OCI-LY3 (cell line): ENCODE results near the gene NDFIP1.

ENCODE experiments used
- H2AFZ ChIP-seq: fragments of 200-600, 300-600 bp; shearing (Covaris generic); 2 replicates; pipeline ENCODE4 v1.6.0; 2014; ENCODE audit warnings: antibody characterized with exemption, low read depth, low read length
- H3K27ac ChIP-seq: fragments of 200-600, 300-600 bp; sonication (generic); 2 replicates; pipeline ENCODE4 v1.5.1; 2014; ENCODE audit warnings: mild to moderate bottlenecking, low read length, moderate library complexity, mixed read lengths
- H3K27me3 ChIP-seq: fragments of 200-600, 300-600 bp; sonication (generic); 2 replicates; pipeline ENCODE4 v1.6.1; 2014; ENCODE audit warnings: low read depth, low read length, mixed read lengths
- H3K36me3 ChIP-seq: fragments of 200-600, 300-600 bp; sonication (generic); replicated peaks from 2 replicates; pipeline ENCODE3; 2014; ENCODE audit warnings: low read depth, low read length, mixed read lengths
- H3K4me1 ChIP-seq: fragments of 300-600, 200-600 bp; sonication (generic); 2 replicates; pipeline ENCODE4 v1.6.1; 2014; ENCODE audit warnings: low read length, mixed read lengths
- H3K4me2 ChIP-seq: fragments of 200-600, 300-600 bp; sonication (generic); 2 replicates; pipeline ENCODE4 v1.6.1; 2014; ENCODE audit warnings: low read length, mixed read lengths
- H3K4me3 ChIP-seq: fragments of 300-600, 200-600 bp; sonication (generic); 2 replicates; pipeline ENCODE4 v1.5.1; 2014; ENCODE audit warnings: antibody characterized with exemption, mild to moderate bottlenecking, low read length, moderate library complexity
- H3K79me2 ChIP-seq: fragments of 300-600, 200-600 bp; shearing (Covaris generic); 2 replicates; pipeline ENCODE4 v1.6.1; 2014; ENCODE audit warnings: mild to moderate bottlenecking, low read length, mixed read lengths
- H3K9ac ChIP-seq: fragments of 300-600, 200-600 bp; shearing (Covaris generic); 2 replicates; pipeline ENCODE4 v1.6.0; 2014; ENCODE audit warnings: mild to moderate bottlenecking, low read length, moderate library complexity
- H3K9me3 ChIP-seq: fragments of 200-600, 300-600 bp; shearing (Covaris generic); 2 replicates; pipeline ENCODE4 v1.6.1; 2014; ENCODE audit warnings: low read length, mixed read lengths; ENCODE audit not compliant: insufficient read depth
- H4K20me1 ChIP-seq: fragments of 200-600, 300-600 bp; sonication (generic); 2 replicates; pipeline ENCODE4 v1.6.1; 2016; ENCODE audit warnings: low read length, mixed read lengths; ENCODE audit not compliant: insufficient read depth
- EZH2phosphoT487 ChIP-seq: fragments of 200-600 bp; shearing (Covaris generic); IDR thresholded peaks from 2 replicates; pipeline ENCODE4 v1.6.1; 2018; ENCODE audit warnings: antibody characterized with exemption, mixed run types, low read depth
- TF ChIP-seq, protein P1 (sequence below): fragments of 200-600, 300-600 bp; sonication (generic); IDR thresholded peaks from 2 replicates; pipeline ENCODE4 v1.5.1; 2014; ENCODE audit warnings: antibody characterized with exemption, low read length, low read depth

The NDFIP1 gene

DNA sequence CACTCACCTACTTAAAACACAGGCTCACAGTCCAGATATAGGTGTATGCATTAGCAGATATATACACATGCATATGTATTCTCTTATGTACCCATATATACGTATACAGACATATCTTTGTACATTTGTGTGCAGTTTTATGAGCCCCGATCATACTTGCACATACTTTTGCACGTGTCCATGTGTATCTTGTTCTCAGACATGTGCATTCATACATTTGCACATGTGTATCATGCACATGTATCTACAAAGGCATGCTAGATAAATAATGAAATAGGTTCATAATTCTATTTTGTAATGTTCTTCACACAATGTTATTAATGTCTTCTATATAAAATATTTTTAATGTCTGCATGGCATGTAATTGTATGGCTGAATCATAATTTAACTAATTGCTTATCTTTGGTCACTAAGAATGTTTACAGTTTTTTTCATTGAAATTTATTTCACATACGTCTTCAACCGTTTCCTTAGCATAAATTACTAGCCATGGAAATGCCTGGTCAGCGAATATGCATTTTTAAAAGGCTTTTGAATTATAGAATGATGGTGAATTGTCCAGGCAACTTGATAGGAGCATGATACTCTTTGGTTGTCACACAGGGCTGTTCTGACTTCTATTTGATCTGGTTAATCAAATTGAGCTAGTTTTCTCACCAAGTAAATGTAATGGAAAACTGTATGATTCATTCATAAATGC is 2.6 kb downstream of the NDFIP1 start:
- 0 out of 2 replicates have a peak, but pooled peaks cover under 1% of the 10 kb centered on the region for H3K27me3 ChIP-seq
- H3K4me3 ChIP-seq, result no peak overlapping the region
- H3K9me3 ChIP-seq, result no peaks in the 10 kb centered on the region
- no peak for TF ChIP-seq EZH2phosphoT487
- TF ChIP-seq, protein P1, sequence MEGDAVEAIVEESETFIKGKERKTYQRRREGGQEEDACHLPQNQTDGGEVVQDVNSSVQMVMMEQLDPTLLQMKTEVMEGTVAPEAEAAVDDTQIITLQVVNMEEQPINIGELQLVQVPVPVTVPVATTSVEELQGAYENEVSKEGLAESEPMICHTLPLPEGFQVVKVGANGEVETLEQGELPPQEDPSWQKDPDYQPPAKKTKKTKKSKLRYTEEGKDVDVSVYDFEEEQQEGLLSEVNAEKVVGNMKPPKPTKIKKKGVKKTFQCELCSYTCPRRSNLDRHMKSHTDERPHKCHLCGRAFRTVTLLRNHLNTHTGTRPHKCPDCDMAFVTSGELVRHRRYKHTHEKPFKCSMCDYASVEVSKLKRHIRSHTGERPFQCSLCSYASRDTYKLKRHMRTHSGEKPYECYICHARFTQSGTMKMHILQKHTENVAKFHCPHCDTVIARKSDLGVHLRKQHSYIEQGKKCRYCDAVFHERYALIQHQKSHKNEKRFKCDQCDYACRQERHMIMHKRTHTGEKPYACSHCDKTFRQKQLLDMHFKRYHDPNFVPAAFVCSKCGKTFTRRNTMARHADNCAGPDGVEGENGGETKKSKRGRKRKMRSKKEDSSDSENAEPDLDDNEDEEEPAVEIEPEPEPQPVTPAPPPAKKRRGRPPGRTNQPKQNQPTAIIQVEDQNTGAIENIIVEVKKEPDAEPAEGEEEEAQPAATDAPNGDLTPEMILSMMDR, result no peak
- H3K9ac ChIP-seq, result no peak overlapping the region
- no peak overlapping the region for H2AFZ ChIP-seq
- H3K4me2 ChIP-seq, result no peak overlapping the region
- no peak overlapping the region for H3K27ac ChIP-seq
- peaks cover 16% of the 10 kb centered on the region for H3K4me1 ChIP-seq
- H3K36me3 ChIP-seq, result peaks cover 4% of the 10 kb centered on the region
- peaks cover 41% of the 10 kb centered on the region for H4K20me1 ChIP-seq
- H3K79me2 ChIP-seq, result peaks cover 56% of the 10 kb centered on the region

DNA sequence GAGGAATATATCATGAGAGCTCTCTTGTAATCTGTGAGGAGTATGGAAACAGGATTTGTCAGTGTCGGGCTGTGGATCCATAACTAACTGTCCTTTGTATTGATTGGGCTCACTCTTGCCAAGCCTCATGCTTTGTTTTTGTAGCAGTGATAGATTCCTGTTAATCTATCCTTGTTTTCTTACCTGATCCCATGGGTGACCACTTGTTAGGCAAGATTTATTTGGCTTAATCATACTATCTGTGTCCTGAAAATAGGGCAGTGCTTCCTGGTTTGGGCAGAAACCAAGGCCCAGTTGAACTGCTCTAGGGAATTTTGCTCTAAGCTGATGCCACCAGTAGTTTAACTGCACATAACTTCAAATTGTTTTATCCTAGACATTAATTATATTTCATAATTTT is 6.1 kb downstream of the NDFIP1 start:
- no peak overlapping the region for H3K9ac ChIP-seq
- no peak overlapping the region for H2AFZ ChIP-seq
- H3K27me3 ChIP-seq, result no peaks in the 10 kb centered on the region
- H3K36me3 ChIP-seq, result peaks cover 4% of the 10 kb centered on the region
- peaks cover 57% of the 10 kb centered on the region for H4K20me1 ChIP-seq
- H3K4me3 ChIP-seq, result no peak overlapping the region
- no peaks in the 10 kb centered on the region for H3K9me3 ChIP-seq
- no peak overlapping the region for H3K27ac ChIP-seq
- H3K4me1 ChIP-seq, result peaks cover 25% of the 10 kb centered on the region
- TF ChIP-seq EZH2phosphoT487, result no peak
- TF ChIP-seq, protein P1, result no peak
- peaks cover 65% of the 10 kb centered on the region for H3K79me2 ChIP-seq
- no peak overlapping the region for H3K4me2 ChIP-seq

DNA sequence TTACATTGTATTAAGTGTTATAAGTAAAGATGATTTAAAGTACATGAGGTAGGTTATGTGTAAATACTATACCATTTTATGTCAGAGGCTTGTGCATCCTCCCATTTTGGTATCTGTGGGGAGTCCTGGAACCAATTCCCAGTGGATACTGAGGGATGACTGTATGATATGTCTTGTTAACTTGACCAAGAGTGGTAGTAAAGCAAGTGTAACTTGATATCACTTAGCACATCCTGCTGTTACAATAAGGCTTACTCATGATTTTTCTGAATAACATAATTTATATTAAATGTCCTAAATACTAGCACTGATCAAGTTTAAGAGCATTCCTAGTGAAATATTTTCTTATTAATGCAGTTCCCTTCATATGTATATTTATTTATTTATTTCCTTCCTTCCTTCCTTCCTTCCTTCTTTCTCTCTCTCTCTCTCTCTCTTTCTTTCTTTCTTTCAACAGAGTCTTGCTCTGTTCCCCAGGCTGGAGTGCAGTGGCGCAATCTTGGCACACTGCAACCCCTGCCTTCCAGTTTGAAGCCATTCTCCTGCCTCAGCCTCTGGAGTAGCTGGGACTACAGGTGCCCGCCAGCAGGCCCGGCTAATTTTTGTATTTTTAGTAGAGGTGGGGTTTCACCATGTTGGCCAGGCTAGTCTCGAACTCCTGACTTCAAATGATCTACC is 7.5 kb downstream of the NDFIP1 start:
- no peak overlapping the region for H3K4me3 ChIP-seq
- H3K27me3 ChIP-seq, result no peaks in the 10 kb centered on the region
- no peak overlapping the region for H3K9ac ChIP-seq
- H3K4me1 ChIP-seq, result peaks cover 16% of the 10 kb centered on the region
- TF ChIP-seq, protein P1, result no peak
- TF ChIP-seq EZH2phosphoT487, result no peak
- no peaks in the 10 kb centered on the region for H3K9me3 ChIP-seq
- no peak overlapping the region for H3K4me2 ChIP-seq
- peaks cover 4% of the 10 kb centered on the region for H3K36me3 ChIP-seq
- H4K20me1 ChIP-seq, result peaks cover 56% of the 10 kb centered on the region
- peaks cover 55% of the 10 kb centered on the region for H3K79me2 ChIP-seq
- no peak overlapping the region for H2AFZ ChIP-seq
- no peak overlapping the region for H3K27ac ChIP-seq

DNA sequence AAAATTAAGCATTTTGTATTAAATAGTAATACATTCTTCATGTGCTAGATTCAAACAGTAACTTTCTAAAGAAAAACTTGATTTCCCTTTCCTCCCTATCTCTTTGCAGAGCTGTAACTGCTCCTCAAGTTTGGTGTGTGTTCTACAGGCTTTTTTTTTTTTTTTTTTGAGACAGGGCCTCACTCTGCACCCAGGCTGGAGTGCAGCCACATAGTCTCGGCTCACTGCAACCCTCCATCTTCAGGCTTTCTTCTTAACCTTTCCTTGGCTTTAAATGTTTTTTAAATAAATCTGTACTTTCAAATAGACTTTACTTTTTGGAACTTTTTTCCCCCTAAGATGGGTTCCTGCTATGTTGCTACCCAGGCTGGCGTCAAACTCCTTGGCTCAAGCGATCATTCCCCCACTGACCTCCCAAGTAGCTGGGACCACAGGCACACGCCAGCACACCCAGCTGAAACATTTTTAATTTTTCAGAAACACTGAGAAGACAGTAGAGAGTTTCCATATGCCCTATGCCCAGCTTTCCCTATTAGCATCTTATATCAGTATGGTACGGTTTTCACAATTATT is 9.1 kb downstream of the NDFIP1 start:
- H4K20me1 ChIP-seq, result peaks cover 52% of the 10 kb centered on the region
- H3K36me3 ChIP-seq, result peaks cover 3% of the 10 kb centered on the region
- H3K79me2 ChIP-seq, result peaks cover 43% of the 10 kb centered on the region
- H2AFZ ChIP-seq, result no peak overlapping the region
- no peaks in the 10 kb centered on the region for H3K9me3 ChIP-seq
- H3K4me1 ChIP-seq, result peaks cover 16% of the 10 kb centered on the region
- TF ChIP-seq, protein P1, result no peak
- no peak for TF ChIP-seq EZH2phosphoT487
- no peaks in the 10 kb centered on the region for H3K27me3 ChIP-seq
- H3K27ac ChIP-seq, result no peak overlapping the region
- no peak overlapping the region for H3K4me3 ChIP-seq
- H3K9ac ChIP-seq, result no peak overlapping the region
- peak overlapping the region; percentile 59 for H3K4me2 ChIP-seq
